ENCODE measurements around the gene CHCHD6.

GRCh38 chr3:126667631-126668449, 36.2 kb upstream of the CHCHD6 start:
- TF ChIP-seq CTCF (IDR thresholded peaks at IDR 0.05) (no peak), POLR2A (IDR thresholded peaks at IDR 0.05) (no peak), EP300 (IDR thresholded peaks at IDR 0.05) (no peak)
